CD14-positive monocyte (primary cell): ENCODE results near the gene FUT1. TPM values are rescaled to one million over a fixed set of nuclear protein-coding genes. Genes with fewer than 3 reads are reported as not detected.

Experiments
- DNase-seq, 3 donors: peaks; one replicate each; pipeline ENCODE4 v3.0.0-alpha.2; 2011 to 2022
- H2AFZ ChIP-seq: 2 replicates; pipeline ENCODE4 v1.6.0; 2012; ENCODE audit warnings: mild to moderate bottlenecking, low read depth, low read length, inconsistent platforms; ENCODE audit not compliant: insufficient read depth, poor library complexity, severe bottlenecking
- H3K27ac ChIP-seq, 2 donors: 1 replicate in 1 of 2; 2 replicates in 1 of 2; pipeline ENCODE4 v1.5.1; 2012 to 2013; ENCODE audit warnings: low read length in 2 of 2, control low read depth in 1 of 2, inconsistent platforms in 1 of 2, low read depth in 1 of 2, mild to moderate bottlenecking in 1 of 2
- H3K27me3 ChIP-seq, 2 donors: one replicate each; pipeline versions ENCODE4 v1.6.0 to v1.6.1; 2011 to 2013; ENCODE audit warnings: low read length in 2 of 2; ENCODE audit not compliant: control insufficient read depth in 2 of 2, insufficient read depth in 2 of 2
- H3K36me3 ChIP-seq, 2 donors: replicated peaks in 1 of 2; 1 replicate in 1 of 2; 2 replicates in 1 of 2; pipeline versions ENCODE4 v1.5.1 to v1.6.1; 2012 to 2013; ENCODE audit warnings: low read length in 2 of 2, control low read depth in 1 of 2, inconsistent platforms in 1 of 2, mild to moderate bottlenecking in 1 of 2; ENCODE audit not compliant: insufficient read depth in 2 of 2, control insufficient read depth in 1 of 2
- H3K4me1 ChIP-seq, 2 donors: 1 replicate in 1 of 2; 2 replicates in 1 of 2; pipeline versions ENCODE4 v1.5.1 to v1.6.1; 2012 to 2013; ENCODE audit warnings: low read length in 2 of 2, control low read depth in 1 of 2, inconsistent platforms in 1 of 2, mild to moderate bottlenecking in 1 of 2, moderate library complexity in 1 of 2; ENCODE audit not compliant: insufficient read depth in 2 of 2, control insufficient read depth in 1 of 2
- H3K4me2 ChIP-seq: replicated peaks from 2 replicates; pipeline ENCODE3; 2012; ENCODE audit warnings: low read length, moderate library complexity, mild to moderate bottlenecking; ENCODE audit not compliant: poor library complexity, severe bottlenecking; ENCODE audit errors: extremely low read depth
- H3K4me3 ChIP-seq, 3 experiments: fragments of 200-600 bp in 1 of 3; sonication (generic) in 1 of 3; replicated peaks in 1 of 3; 1 replicate in 2 of 3; 2 replicates in 1 of 3; pipeline ENCODE4 v1.5.1; 2011 to 2013; ENCODE audit warnings: low read length in 3 of 3, mild to moderate bottlenecking in 3 of 3, control low read depth in 2 of 3, low read depth in 2 of 3, inconsistent platforms in 1 of 3, moderate library complexity in 1 of 3
- H3K79me2 ChIP-seq: 2 replicates; pipeline ENCODE4 v1.6.0; 2012; ENCODE audit warnings: mild to moderate bottlenecking, control low read depth, inconsistent platforms, low read length, moderate library complexity; ENCODE audit not compliant: insufficient read depth
- H3K9ac ChIP-seq: 2 replicates; pipeline ENCODE4 v1.6.0; 2017; ENCODE audit warnings: low read length, mild to moderate bottlenecking; ENCODE audit not compliant: insufficient read depth, poor library complexity, severe bottlenecking
- H3K9me3 ChIP-seq, 2 donors: replicated peaks in 1 of 2; 1 replicate in 1 of 2; 2 replicates in 1 of 2; pipeline versions ENCODE4 v1.5.1 to v1.6.1; 2012 to 2013; ENCODE audit warnings: low read length in 2 of 2, control low read depth in 1 of 2; ENCODE audit not compliant: control insufficient read depth in 1 of 2, insufficient read depth in 1 of 2
- H4K20me1 ChIP-seq: 2 replicates; pipeline ENCODE4 v1.6.0; 2012; ENCODE audit warnings: mild to moderate bottlenecking, low read length, control low read depth, moderate library complexity; ENCODE audit not compliant: insufficient read depth
- H3K27ac Mint-ChIP-seq, 7 donors: one replicate each; pipeline ENCODE4 v1.8.0; 2020; ENCODE audit warnings: mild to moderate bottlenecking in 7 of 7, mixed read lengths in 7 of 7, moderate library complexity in 6 of 7, inconsistent platforms in 2 of 7
- H3K27me3 Mint-ChIP-seq, 3 donors: one replicate each; pipeline ENCODE4 v1.8.0; 2021 to 2022; ENCODE audit warnings: low read depth in 3 of 3, mild to moderate bottlenecking in 3 of 3, mixed read lengths in 3 of 3, moderate library complexity in 3 of 3, inconsistent platforms in 1 of 3
- H3K36me3 Mint-ChIP-seq, 2 donors: one replicate each; pipeline ENCODE4 v1.8.0; 2020; ENCODE audit warnings: mixed read lengths in 2 of 2, inconsistent platforms in 1 of 2, mild to moderate bottlenecking in 1 of 2
- H3K4me1 Mint-ChIP-seq: one replicate; pipeline ENCODE4 v1.8.0; 2020; ENCODE audit warnings: mild to moderate bottlenecking, mixed read lengths
- H3K4me3 Mint-ChIP-seq, 2 donors: one replicate each; pipeline ENCODE4 v1.8.0; 2020; ENCODE audit warnings: mild to moderate bottlenecking in 2 of 2, mixed read lengths in 2 of 2, moderate library complexity in 1 of 2
- H3K9me3 Mint-ChIP-seq, 7 donors: one replicate each; pipeline ENCODE4 v1.8.0; 2020 to 2022; ENCODE audit warnings: mixed read lengths in 7 of 7, mild to moderate bottlenecking in 6 of 7, moderate library complexity in 6 of 7, inconsistent platforms in 2 of 7
- WGBS: methylation state at CpG from one replicate; pipeline ENCODE4 v1.1.5; 2013; ENCODE audit warnings: missing lambda C conversion rate; ENCODE audit not compliant: insufficient coverage; 5-methylcytosine and 5-hydroxymethylcytosine counted together
- intact Hi-C, 2 donors: fragments of 100-400 bp; cut with micrococcal nuclease; formaldehyde crosslinking; loops; one replicate each; pipeline versions ENCODE4 v1.15.0 to v1.15.1; 2023
- polyA plus RNA-seq, 3 donors: library from polyadenylated mRNA; depleted of rRNA in 1 of 3; unstranded in 2 of 3; stranded (reverse) in 1 of 3; fragments of 300-500 nt in 2 of 3; fragments of >200 nt in 1 of 3; fragmentation: Illumina TruSeq in 2 of 3; gene quantifications; 1 replicate in 2 of 3; 2 replicates in 1 of 3; pipeline ENCODE4 v1.2.3, GENCODE V29; 2012 to 2021
- TF ChIP-seq, protein P1 (sequence below): fragments of 200-600 bp; IDR thresholded peaks from one replicate; pipeline ENCODE4 v1.8.0; 2022; ENCODE audit warnings: antibody characterized with exemption, mild to moderate bottlenecking

Gene FUT1
- polyA plus RNA-seq, 3 donors, result 0.03 TPM; not detected in 2

DNA sequence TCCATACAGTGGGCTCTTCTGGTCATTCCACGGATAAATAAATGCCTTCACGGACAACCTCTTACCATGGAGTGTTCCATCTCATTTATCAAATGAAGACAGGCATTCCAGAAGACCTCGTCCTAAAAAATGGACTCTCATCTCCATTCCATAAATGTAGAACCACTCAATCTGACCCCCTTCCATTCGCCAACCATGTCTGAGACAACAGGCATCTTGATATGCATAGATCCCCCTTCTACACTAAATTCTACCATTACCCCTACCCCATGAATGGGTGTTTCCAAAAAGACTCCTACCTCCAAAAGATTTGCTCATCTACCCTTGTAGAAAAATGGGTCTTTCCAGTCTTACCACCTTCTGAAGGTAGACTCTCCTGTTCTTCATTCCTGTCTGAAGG is 21.0 kb downstream of the FUT1 start:
- Histone ChIP-seq H3K9me3 (peaks cover 3 to 27% of the 10 kb centered on the region in 2 donors), H3K4me3 (no peak overlapping the region), H3K9ac (no peak overlapping the region), H3K79me2 (no peaks in the 10 kb centered on the region), H4K20me1 (no peaks in the 10 kb centered on the region), H3K4me2 (no peak overlapping the region), H3K27ac (no peak overlapping the region), H3K36me3 (no peaks in the 10 kb centered on the region), H2AFZ (no peak overlapping the region), H3K27me3 (no peaks in the 10 kb centered on the region), H3K4me1 (peaks cover 2 to 3% of the 10 kb centered on the region in 2 donors)
- DNase-seq, result no peak
- peak overlapping the region in 1 of 2 donors; percentile 32 for H3K4me3 Mint-ChIP-seq
- peaks cover 7% of the 10 kb centered on the region for H3K4me1 Mint-ChIP-seq
- H3K27ac Mint-ChIP-seq, result no peak overlapping the region
- H3K27me3 Mint-ChIP-seq, result peaks cover 12 to 30% (median 13%) of the 10 kb centered on the region in 3 donors
- H3K36me3 Mint-ChIP-seq, result peaks cover under 1 to 6% of the 10 kb centered on the region in 2 donors
- TF ChIP-seq, protein P1, sequence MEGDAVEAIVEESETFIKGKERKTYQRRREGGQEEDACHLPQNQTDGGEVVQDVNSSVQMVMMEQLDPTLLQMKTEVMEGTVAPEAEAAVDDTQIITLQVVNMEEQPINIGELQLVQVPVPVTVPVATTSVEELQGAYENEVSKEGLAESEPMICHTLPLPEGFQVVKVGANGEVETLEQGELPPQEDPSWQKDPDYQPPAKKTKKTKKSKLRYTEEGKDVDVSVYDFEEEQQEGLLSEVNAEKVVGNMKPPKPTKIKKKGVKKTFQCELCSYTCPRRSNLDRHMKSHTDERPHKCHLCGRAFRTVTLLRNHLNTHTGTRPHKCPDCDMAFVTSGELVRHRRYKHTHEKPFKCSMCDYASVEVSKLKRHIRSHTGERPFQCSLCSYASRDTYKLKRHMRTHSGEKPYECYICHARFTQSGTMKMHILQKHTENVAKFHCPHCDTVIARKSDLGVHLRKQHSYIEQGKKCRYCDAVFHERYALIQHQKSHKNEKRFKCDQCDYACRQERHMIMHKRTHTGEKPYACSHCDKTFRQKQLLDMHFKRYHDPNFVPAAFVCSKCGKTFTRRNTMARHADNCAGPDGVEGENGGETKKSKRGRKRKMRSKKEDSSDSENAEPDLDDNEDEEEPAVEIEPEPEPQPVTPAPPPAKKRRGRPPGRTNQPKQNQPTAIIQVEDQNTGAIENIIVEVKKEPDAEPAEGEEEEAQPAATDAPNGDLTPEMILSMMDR, result no peak
- WGBS, result 94% methylated on average over 2 of the region's 4 CpGs
- intact Hi-C loops, result no loop called here
- peaks cover 10 to 44% (median 33%) of the 10 kb centered on the region in 7 donors for H3K9me3 Mint-ChIP-seq

DNA sequence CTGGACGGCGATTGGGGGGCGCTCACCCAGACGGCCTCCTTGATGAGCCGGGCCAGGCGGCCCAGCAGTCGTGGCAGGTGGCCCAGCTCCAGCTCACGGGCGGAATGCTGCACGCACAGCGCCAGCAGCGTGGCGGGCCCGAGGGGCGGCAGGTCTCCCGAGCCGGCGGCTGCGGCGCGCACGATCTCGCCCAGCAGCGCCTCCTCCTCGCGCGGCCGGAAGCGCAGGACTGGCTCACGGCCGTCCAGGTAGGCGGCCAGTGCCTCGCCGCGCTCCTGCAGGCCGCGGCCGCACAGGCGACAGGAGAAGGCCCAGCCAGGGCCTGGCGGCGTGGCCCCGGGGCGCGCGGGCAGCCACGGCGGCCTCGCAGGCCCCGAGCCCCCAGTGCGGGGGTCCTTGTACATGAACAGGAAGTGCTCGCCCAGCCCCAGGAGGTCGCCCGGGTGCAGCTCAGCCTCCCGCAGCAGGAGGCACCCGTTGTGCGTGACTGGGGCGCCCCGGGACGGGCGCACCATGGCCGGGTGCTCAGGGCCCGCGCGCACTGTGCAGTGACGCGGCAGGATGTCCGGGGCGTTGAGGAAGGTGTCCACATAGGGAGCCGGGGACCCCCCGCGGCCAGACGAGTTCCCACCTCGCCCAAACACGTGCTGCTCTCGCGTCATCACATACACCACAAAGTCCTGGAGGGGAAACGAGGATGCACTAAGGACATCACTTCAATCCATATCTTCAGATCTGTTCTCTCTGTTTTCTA is 23.4 kb downstream of the FUT1 start:
- Mint-ChIP-seq H3K4me1 (peaks cover 20% of the 10 kb centered on the region), H3K9me3 (peaks cover 24 to 60% (median 51%) of the 10 kb centered on the region in 7 donors), H3K36me3 (peaks cover 2 to 18% of the 10 kb centered on the region in 2 donors), H3K27ac (no peak overlapping the region), H3K4me3 (no peak overlapping the region), H3K27me3 (peaks cover 13 to 25% (median 15%) of the 10 kb centered on the region in 3 donors)
- 95% methylated on average over 67 of the region's 77 CpGs for WGBS
- peaks cover 16 to 22% of the 10 kb centered on the region in 2 donors for H3K4me1 ChIP-seq
- no peaks in the 10 kb centered on the region for H4K20me1 ChIP-seq
- H3K27ac ChIP-seq, result no peak overlapping the region
- H3K36me3 ChIP-seq, result no peaks in the 10 kb centered on the region
- no peak overlapping the region for H3K4me2 ChIP-seq
- no peak for DNase-seq
- TF ChIP-seq, protein P1, result no peak
- no peak overlapping the region for H3K4me3 ChIP-seq
- H2AFZ ChIP-seq, result no peak overlapping the region
- H3K27me3 ChIP-seq, result no peaks in the 10 kb centered on the region
- no peak overlapping the region for H3K9ac ChIP-seq
- H3K9me3 ChIP-seq, result peaks cover 13 to 47% of the 10 kb centered on the region in 2 donors
- intact Hi-C loops, result no loop called here
- H3K79me2 ChIP-seq, result no peaks in the 10 kb centered on the region
